HepG2 (cell line): Measurements from ENCODE around the gene SIGLEC9. TPM values are rescaled to one million over a fixed set of nuclear protein-coding genes. Genes with fewer than 3 reads are reported as not detected.

ENCODE experiments used
- ATAC-seq: fragments of 200-7000 bp; cut with Tn5 transposase; 3 replicates; pipeline ENCODE4 v1.9.1; 2020; ENCODE audit warnings: mild to moderate bottlenecking, moderate library complexity
- BruUV-seq: library from RNA; stranded (reverse); fragments of 400-500 nt; replicated peaks from 2 replicates; lab custom pipeline; 2021; lab: Mats Ljungman, UMichigan
- CTCF ChIA-PET: fragments of 300-600 bp; formaldehyde crosslinking; extraction: SDS; loops from one replicate; lab custom pipeline; 2021; ENCODE audit warnings: low total read pairs, inconsistent platforms, low intra/inter-chr PET ratio; lab: Yijun Ruan, JAX
- POLR2A ChIA-PET: fragments of 350-600 bp; sonication (Branson Sonifier 250); formaldehyde crosslinking; loops from one replicate; lab custom pipeline; 2020; ENCODE audit warnings: antibody characterized with exemption, inconsistent platforms; lab: Yijun Ruan, JAX
- DNase-seq: peaks from one replicate; pipeline ENCODE4 v3.0.0-alpha.2; 2015; ENCODE audit warnings: low spot score
- FAIRE-seq: peaks from 3 replicates; lab custom pipeline; 2011; peaks lifted over from hg19 to GRCh38; lab: Jason Lieb, UNC
- H2AFZ ChIP-seq: one replicate; pipeline ENCODE4 v1.6.1; 2011; ENCODE audit warnings: low read length, inconsistent platforms
- H3K27ac ChIP-seq: fragments of 300-600 bp; 3 replicates; pipeline ENCODE4 v1.8.0; 2011; ENCODE audit warnings: mixed run types, mild to moderate bottlenecking, mixed read lengths, low read length, inconsistent platforms; ENCODE audit not compliant: insufficient read depth; ENCODE audit errors: extremely low read length
- H3K27me3 ChIP-seq, 2 experiments: fragments of 200-600 bp in 1 of 2; 2 replicates in 1 of 2; 3 replicates in 1 of 2; pipeline versions ENCODE4 v1.6.0 to v1.8.0; 2011; ENCODE audit warnings: low read length in 2 of 2, mild to moderate bottlenecking in 2 of 2, moderate library complexity in 2 of 2, inconsistent platforms in 1 of 2; ENCODE audit not compliant: insufficient read depth in 2 of 2, control insufficient read depth in 1 of 2
- H3K36me3 ChIP-seq, 2 experiments: fragments of 200-600 bp in 1 of 2; replicated peaks in 1 of 2; 2 replicates in 1 of 2; 3 replicates in 1 of 2; pipeline versions ENCODE4 v1.5.1 to v1.8.0; 2011; ENCODE audit warnings: low read length in 2 of 2, inconsistent platforms in 1 of 2; ENCODE audit not compliant: insufficient read depth in 2 of 2, control insufficient read depth in 1 of 2
- H3K4me1 ChIP-seq: 2 replicates; pipeline ENCODE4 v1.5.1; 2012; ENCODE audit warnings: low read length, inconsistent platforms; ENCODE audit not compliant: insufficient read depth
- H3K4me2 ChIP-seq: 2 replicates; pipeline ENCODE4 v1.6.0; 2011; ENCODE audit warnings: low read depth, low read length, inconsistent platforms
- H3K4me3 ChIP-seq, 3 experiments: fragments of 200-600 bp in 1 of 3; sonication (generic), shearing (Covaris generic) in 1 of 3; replicated peaks in 1 of 3; 2 replicates each; pipeline ENCODE4 v1.5.1; 2011 to 2016; ENCODE audit warnings: low read length in 3 of 3, inconsistent platforms in 2 of 3, low read depth in 2 of 3, mild to moderate bottlenecking in 2 of 3, control low read depth in 1 of 3, mixed read lengths in 1 of 3; ENCODE audit not compliant: insufficient read depth in 1 of 3
- H3K79me2 ChIP-seq: one replicate; pipeline ENCODE4 v1.6.1; 2011; ENCODE audit warnings: low read length, inconsistent platforms; ENCODE audit not compliant: insufficient read depth
- H3K9ac ChIP-seq: 2 replicates; pipeline ENCODE4 v1.6.0; 2011; ENCODE audit warnings: mild to moderate bottlenecking, low read depth, low read length, inconsistent platforms; ENCODE audit not compliant: insufficient read depth
- H3K9me3 ChIP-seq: 2 replicates; pipeline ENCODE4 v1.5.1; 2012; ENCODE audit warnings: mild to moderate bottlenecking, low read length
- H4K20me1 ChIP-seq: 2 replicates; pipeline ENCODE4 v1.6.0; 2011; ENCODE audit warnings: inconsistent platforms, mild to moderate bottlenecking, low read length, moderate library complexity; ENCODE audit not compliant: insufficient read depth
- ASH2L ChIP-seq: fragments of 300-600, 200-600 bp; sonication (generic); IDR thresholded peaks from 2 replicates; pipeline ENCODE4 v1.7.0; 2017; ENCODE audit warnings: low read depth, mild to moderate bottlenecking, moderate library complexity, mixed read lengths, low read length; ENCODE audit not compliant: insufficient read length
- ETV5 ChIP-seq: IDR thresholded peaks from 2 replicates; pipeline ENCODE4 v1.6.1; 2018; ENCODE audit warnings: missing biosample characterization, missing genetic modification reagents, inconsistent platforms, borderline replicate concordance
- FOXM1 ChIP-seq: sonication (generic); formaldehyde crosslinking; IDR thresholded peaks from 2 replicates; pipeline ENCODE4 v1.5.0; 2020; ENCODE audit warnings: missing genetic modification reagents
- KDM3A ChIP-seq: IDR thresholded peaks from 2 replicates; pipeline ENCODE4 v1.6.1; 2018; ENCODE audit warnings: low read depth, missing compliant biosample characterization
- MAZ ChIP-seq, 2 experiments: sonication (generic) in 1 of 2; formaldehyde crosslinking in 1 of 2; IDR thresholded peaks; 2 replicates each; pipeline versions ENCODE4 v1.5.0 to v1.6.1; 2012 to 2020; ENCODE audit warnings: low read depth in 2 of 2, mild to moderate bottlenecking in 2 of 2, borderline replicate concordance in 1 of 2, improper control_type of control experiment in 1 of 2, low read length in 1 of 2, missing genetic modification reagents in 1 of 2, moderate library complexity in 1 of 2
- MEIS1 ChIP-seq: sonication (generic); formaldehyde crosslinking; IDR thresholded peaks from 2 replicates; pipeline ENCODE4 v1.9.0; 2021; ENCODE audit warnings: mild to moderate bottlenecking, missing genetic modification reagents, moderate library complexity, borderline replicate concordance
- ONECUT2 ChIP-seq: sonication (generic); formaldehyde crosslinking; IDR thresholded peaks from 2 replicates; pipeline ENCODE4 v1.4.0; 2020; ENCODE audit warnings: missing genetic modification reagents
- PITX1 ChIP-seq: sonication (generic); formaldehyde crosslinking; IDR thresholded peaks from 2 replicates; pipeline ENCODE4 v1.5.1; 2020; ENCODE audit warnings: mild to moderate bottlenecking, missing genetic modification reagents
- RELA ChIP-seq: sonication (generic); formaldehyde crosslinking; IDR thresholded peaks from 2 replicates; pipeline ENCODE4 v1.4.0; 2020; ENCODE audit warnings: missing genetic modification reagents
- THAP9 ChIP-seq: sonication (generic); formaldehyde crosslinking; IDR thresholded peaks from 2 replicates; pipeline ENCODE4; 2020; ENCODE audit warnings: missing genetic modification reagents, mild to moderate bottlenecking, borderline replicate concordance
- ZNF230 ChIP-seq: sonication (generic); formaldehyde crosslinking; IDR thresholded peaks from 2 replicates; pipeline ENCODE4 v1.4.0; 2020; ENCODE audit warnings: mild to moderate bottlenecking, missing genetic modification reagents
- ZNF253 ChIP-seq: sonication (generic); formaldehyde crosslinking; IDR thresholded peaks from 2 replicates; pipeline ENCODE4 v1.8.0; 2022; ENCODE audit warnings: mild to moderate bottlenecking, missing genetic modification reagents, borderline replicate concordance
- ZNF326 ChIP-seq: sonication (generic); formaldehyde crosslinking; IDR thresholded peaks from 2 replicates; pipeline ENCODE4 v1.4.0; 2020; ENCODE audit warnings: missing genetic modification reagents, borderline replicate concordance
- ZNF556 ChIP-seq: sonication (generic); formaldehyde crosslinking; IDR thresholded peaks from 2 replicates; pipeline ENCODE4 v1.4.0; 2020; ENCODE audit warnings: mild to moderate bottlenecking, missing genetic modification reagents, borderline replicate concordance
- ZNF670 ChIP-seq: sonication (generic); formaldehyde crosslinking; IDR thresholded peaks from 2 replicates; pipeline ENCODE4 v1.8.0; 2022; ENCODE audit warnings: mild to moderate bottlenecking, missing genetic modification reagents, borderline replicate concordance
- WGBS: methylation state at CpG from one replicate; pipeline ENCODE4 v1.1.6; 2017; ENCODE audit warnings: low lambda C conversion rate; 5-methylcytosine and 5-hydroxymethylcytosine counted together
- in situ Hi-C: cut with HindIII; loops from 2 replicates; pipeline ENCODE4 v1.10.0; 2017; ENCODE audit warnings: low pct_unique_long_range_greater_than_20kb; ENCODE audit not compliant: extremely low pct_ligation_motif_present
- intact Hi-C: fragments of 100-400 bp; cut with micrococcal nuclease; formaldehyde crosslinking; loops from one replicate; pipeline ENCODE4 v1.10.0; 2022; ENCODE audit not compliant: unreplicated experiment
- polyA plus RNA-seq, 8 experiments: library from polyadenylated mRNA; depleted of rRNA in 3 of 8; stranded (reverse) in 7 of 8; unstranded in 1 of 8; fragments of >200 nt; fragmentation: Illumina TruSeq in 4 of 8; extraction: Trizol in 4 of 8; gene quantifications; 2 replicates each; pipeline versions ENCODE4 v1.2.1 to v1.2.3, GENCODE V29; 2011 to 2016; ENCODE audit warnings: low read depth in 4 of 8, missing spikeins in 1 of 8, mixed read lengths in 1 of 8; ENCODE audit not compliant: insufficient read depth in 1 of 8
- total RNA-seq, 5 experiments: library from RNA; depleted of rRNA; stranded (reverse); fragments of >200 nt; fragmentation: Illumina TruSeq; extraction: Trizol; gene quantifications; 2 replicates each; pipeline ENCODE4 v1.2.3, GENCODE V29; 2016; ENCODE audit warnings: low read depth in 1 of 5

The SIGLEC9 gene
- total and polyA plus RNA-seq, 2 of the 13 experiments (the other 11 are each of a cell fraction or from before 2014, with no cell fraction given): not detected

- no peak overlapping the region for H3K9ac ChIP-seq
- no peak for ATAC-seq
- no peaks in the 10 kb centered on the region for H3K4me1 ChIP-seq
- intact Hi-C loops (loop anchor here (10.0 kb wide), 1 partner anchor 167 kb away; no protein-coding TSS in a partner anchor), in situ Hi-C loops (no loop called here)
- DNase-seq: no peak
- no peak overlapping the region for H2AFZ ChIP-seq
- H3K9me3 ChIP-seq: no peaks in the 10 kb centered on the region
- no peaks in the 10 kb centered on the region; a peak in 1 of 5 replicates for H3K27me3 ChIP-seq
- POLR2A ChIA-PET: no interaction called here
- H3K79me2 ChIP-seq: no peaks in the 10 kb centered on the region
- WGBS: 90% methylated on average over 5 of the region's 5 CpGs
- H3K4me3 ChIP-seq: no peak overlapping the region
- H4K20me1 ChIP-seq: 0 out of 2 replicates have a peak, but pooled peaks cover 3% of the 10 kb centered on the region
- BruUV-seq: no TSS peak
- no peak for FAIRE-seq
- peaks cover 5 to 18% of the 10 kb centered on the region in 2 experiments; a peak in 3 of 5 replicates for H3K36me3 ChIP-seq
- CTCF ChIA-PET: no interaction called here
- H3K4me2 ChIP-seq: no peak overlapping the region
- TF ChIP-seq PITX1 (CRISPR knock-in tag): no peak
- TF ChIP-seq ZNF326 (CRISPR knock-in tag): no peak
- TF ChIP-seq ZNF230 (CRISPR knock-in tag): no peak
- TF ChIP-seq ZNF253 (CRISPR knock-in tag): no peak
- TF ChIP-seq ASH2L: no peak
- TF ChIP-seq ZNF556 (CRISPR knock-in tag): no peak
- TF ChIP-seq ETV5 (CRISPR knock-in tag): no peak
- no peak for TF ChIP-seq ONECUT2 (CRISPR knock-in tag)
- no peak for TF ChIP-seq KDM3A
- no peak for TF ChIP-seq MAZ (IDR thresholded peaks at IDR 0.05; ENCODE audit: borderline replicate concordance, low read depth, low read length)
- no peak for TF ChIP-seq MAZ (CRISPR knock-in tag; IDR thresholded peaks at IDR 0.05; ENCODE audit: low read depth)
- no peak for TF ChIP-seq MEIS1 (CRISPR knock-in tag)
- TF ChIP-seq THAP9: no peak
- TF ChIP-seq RELA (CRISPR knock-in tag): no peak
- no peak for TF ChIP-seq FOXM1
- TF ChIP-seq ZNF670 (CRISPR knock-in tag): no peak
- no peak overlapping the region for H3K27ac ChIP-seq
Observed at GRCh38 chr19:51101171-51101865, 23.4 kb upstream of the SIGLEC9 start.
